DMS153 (cell line): Measurements from ENCODE around the gene ARHGAP12.
"Not testable (repeated sequence)": the region's sequence is repeated elsewhere in the genome, so short reads cannot be mapped to it uniquely, and the experiment has no call there.

Experiments
- DNase-seq: peaks from one replicate; lab custom pipeline; 2025; lab: John Stamatoyannopoulos, UW

The ARHGAP12 gene

GRCh38 chr10:31928549-31929260 is at the start of gene ARHGAP12:
Gene ARHGAP12, minus strand, starts transcription at chr10:31928831. Its CDS starts 19,976 bp downstream, at chr10:31908855.
- DNase-seq = peak; percentile 56

- DNase-seq = no peak
These were observed 49.5 kb upstream of the ARHGAP12 start for GRCh38 chr10:31978156-31978483.

DNA sequence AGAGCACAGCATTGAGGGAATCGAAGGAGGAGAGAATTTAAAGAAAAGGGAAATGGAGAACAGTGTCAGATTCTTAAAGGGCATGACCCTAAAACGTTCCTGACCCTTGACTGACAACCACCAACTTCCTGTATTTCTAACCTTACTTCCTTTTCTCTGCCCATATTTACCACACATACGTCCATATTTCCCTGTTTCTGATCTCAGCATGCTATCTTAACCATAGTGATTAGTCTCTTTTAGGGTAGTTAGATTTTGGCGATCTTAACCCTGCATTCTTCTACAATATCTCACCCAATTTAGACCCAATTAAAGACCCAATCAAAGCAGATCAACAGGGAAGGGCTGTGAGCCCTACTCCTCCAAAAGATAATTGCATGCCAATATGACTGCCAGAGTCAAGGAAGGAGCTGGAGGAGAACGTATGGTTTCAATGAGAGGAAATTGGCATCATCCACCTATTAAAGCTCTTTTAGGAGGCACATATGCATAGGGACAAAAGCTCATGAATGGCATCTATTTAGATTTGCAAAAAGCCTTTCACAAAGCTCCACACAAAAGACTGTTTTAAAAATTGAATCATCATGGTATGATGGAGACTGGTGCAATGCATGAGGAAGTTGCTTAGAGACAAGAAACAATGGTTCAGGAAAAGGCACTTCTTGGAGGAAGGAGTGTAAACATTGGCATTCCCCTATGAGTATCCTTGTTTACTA is 49.0 kb upstream of the ARHGAP12 start:
- no peak for DNase-seq

- DNase-seq = no peak
These were observed 46.6 kb upstream of the ARHGAP12 start for GRCh38 chr10:31975157-31975765.

DNA sequence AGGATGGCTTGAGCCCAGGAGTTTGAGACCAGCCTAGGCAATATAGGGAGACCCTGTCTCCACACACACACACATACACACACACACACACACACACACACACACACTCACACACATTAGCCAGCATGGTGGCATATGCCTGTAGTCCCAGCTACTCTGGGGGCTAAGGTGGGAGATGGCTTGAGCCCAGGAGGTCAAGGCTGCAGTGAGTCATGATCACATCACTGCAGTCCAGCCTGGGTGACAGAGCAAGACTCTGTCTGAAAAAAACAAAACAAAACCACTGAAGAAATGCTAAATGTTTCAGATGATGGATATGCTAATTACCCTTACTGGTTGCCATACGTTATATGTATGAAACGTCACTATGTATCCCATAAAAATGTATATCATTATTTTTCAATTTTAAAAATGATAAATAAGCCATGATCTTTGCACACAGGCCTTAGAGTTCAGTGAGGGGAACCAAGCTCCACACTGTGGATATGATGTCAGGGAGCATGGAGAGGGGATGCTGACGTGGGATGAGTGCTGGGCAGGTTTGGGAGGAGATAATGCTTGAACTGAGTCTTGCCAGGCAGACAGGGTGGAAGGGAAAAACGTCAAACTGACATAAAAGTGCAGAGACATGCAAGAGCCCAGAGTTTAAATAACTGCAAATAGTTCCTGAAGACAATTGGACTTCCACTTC is 45.9 kb upstream of the ARHGAP12 start:
- DNase-seq = no peak

GRCh38 chr10:31972519-31973041 is 43.9 kb upstream of the ARHGAP12 start:
- no peak for DNase-seq

DNA sequence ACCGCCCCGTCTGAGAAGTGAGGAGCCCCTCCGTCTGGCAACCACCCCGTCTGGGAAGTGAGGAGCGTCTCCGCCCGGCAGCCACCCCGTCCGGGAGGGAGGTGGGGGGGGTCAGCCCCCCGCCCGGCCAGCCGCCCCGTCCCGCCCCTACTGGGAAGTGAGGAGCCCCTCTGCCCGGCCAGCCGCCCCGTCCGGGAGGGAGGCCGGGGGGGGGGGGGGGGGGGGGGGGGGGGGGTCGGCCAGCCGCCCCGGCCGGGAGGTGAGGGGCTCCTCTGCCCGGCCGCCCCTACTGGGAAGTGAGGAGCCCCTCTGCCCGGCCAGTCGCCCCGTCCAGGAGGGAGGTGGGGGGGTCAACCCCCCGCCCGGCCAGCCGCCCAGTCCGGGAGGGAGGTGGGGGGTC is 41.2 kb upstream of the ARHGAP12 start:
- DNase-seq = not testable (repeated sequence)

DNA sequence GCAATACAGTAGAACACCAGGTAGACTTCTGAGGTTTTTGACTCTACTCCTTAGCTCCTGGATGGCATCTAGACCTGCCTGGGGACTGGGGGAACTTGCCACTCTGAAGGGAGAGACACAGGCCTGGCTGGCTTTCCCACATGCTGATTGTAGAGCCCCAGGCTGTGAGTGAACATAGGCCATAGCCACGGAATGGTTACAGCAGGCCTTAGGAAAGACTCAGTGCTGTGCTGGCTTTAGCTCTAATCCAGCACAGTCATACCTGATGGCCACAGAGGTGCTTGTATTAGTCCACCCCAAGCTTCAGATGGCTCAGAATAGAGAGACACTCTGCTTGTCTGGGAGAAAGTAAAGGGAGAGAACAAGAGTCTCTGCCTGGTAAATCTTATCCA is 35.0 kb upstream of the ARHGAP12 start:
- DNase-seq = no peak

DNA sequence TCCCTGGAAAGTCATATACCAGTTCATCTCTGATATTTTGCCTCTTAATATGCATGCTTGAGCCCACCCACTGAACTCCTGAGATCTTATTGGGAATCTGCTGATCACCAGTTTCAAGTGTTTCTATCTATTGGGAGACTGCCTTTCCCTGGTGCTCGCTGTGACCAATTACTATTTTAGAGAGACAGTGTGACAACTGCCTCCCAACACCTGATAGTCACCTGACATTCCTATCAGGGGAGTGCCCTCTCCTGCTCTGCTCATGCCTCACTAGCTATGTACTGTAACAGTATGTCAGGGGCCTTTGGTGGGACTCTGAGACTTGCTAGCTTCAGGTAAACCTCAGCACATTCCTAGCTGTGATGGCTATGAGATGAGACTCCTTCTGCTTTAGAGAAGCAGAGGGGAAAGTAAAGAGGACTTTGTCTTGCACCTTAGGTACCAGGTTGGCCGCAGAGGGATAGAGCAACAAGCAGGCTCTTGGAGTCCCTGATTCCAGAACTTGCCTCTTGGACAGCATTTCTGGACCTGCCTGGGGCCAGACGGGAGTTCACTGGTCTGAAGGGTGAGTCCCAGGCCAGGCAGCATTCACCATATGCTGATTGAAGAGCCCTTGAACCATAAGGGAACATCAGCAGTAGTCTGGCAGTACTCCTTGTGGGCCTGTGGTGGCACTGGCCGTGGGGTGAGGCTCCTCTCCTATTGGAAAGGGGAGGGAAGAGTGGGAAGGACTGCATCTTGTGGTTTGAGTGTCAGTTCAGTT is 34.4 kb upstream of the ARHGAP12 start:
- no peak for DNase-seq

DNA sequence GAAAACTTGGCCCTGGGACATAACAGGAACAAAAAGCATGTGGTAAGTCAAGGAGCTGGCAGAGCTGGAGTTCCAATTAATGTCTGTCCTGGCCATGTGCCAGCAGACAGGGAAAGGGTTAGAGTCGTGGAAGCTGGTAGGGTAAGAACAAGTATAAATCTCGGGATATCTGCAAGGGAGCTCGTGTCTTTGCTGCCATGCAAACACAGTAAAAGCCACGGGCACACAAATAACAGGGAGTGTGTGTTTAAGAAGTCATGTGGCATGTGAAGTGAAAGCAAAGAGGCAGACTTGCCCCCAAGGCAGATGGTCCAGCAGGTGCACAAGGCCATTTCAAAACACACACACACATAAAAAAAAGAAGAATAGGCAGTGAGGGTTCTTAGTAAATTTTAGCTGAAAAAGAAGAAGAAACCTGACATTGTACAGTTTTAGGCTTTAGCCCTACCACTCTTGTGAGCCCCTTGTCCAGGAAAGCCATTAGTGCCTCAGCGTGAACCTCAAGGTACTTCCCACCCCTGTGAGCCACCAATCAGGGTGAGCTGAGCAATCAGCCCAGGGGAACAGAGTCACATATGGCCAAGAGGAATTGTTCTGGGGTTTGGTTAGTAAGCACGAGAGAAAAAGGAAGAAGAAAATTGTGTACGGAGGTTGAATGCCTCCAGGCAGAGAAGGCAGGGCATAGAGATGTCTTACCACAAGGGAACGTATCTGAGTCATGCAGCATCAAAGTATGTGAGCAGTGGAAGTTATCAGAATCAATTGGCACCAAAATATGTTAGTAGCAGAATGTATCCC is 32.8 kb upstream of the ARHGAP12 start:
- DNase-seq = no peak

- DNase-seq = no peak
These were observed 31.0 kb upstream of the ARHGAP12 start for GRCh38 chr10:31959461-31960173.

DNA sequence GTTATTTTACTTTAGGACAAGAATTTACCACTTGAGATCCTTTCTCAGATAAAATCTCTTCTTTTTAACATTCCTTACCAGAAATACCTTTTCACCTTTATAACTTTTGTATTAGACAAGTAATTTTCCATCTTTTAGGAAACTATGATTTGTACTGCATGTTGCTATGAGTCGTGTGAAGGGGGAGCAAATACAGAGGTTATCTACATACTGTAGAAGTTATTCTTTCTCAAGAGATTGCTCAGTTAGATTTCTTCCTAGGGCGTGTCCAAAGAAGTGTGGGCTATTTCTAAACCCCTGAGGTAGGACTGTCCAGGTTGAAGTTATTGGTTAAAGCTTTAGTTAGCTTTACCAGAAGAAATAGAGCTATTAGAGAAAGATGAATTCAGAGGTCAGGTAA is 30.2 kb upstream of the ARHGAP12 start:
- DNase-seq = no peak

GRCh38 chr10:31956200-31956946 is 27.7 kb upstream of the ARHGAP12 start:
- no peak for DNase-seq

GRCh38 chr10:31954410-31955191 is 26.0 kb upstream of the ARHGAP12 start:
- DNase-seq = no peak

GRCh38 chr10:31953480-31953879 is 24.8 kb upstream of the ARHGAP12 start:
- DNase-seq = no peak

GRCh38 chr10:31953080-31953479 is 24.4 kb upstream of the ARHGAP12 start:
- DNase-seq = no peak

DNA sequence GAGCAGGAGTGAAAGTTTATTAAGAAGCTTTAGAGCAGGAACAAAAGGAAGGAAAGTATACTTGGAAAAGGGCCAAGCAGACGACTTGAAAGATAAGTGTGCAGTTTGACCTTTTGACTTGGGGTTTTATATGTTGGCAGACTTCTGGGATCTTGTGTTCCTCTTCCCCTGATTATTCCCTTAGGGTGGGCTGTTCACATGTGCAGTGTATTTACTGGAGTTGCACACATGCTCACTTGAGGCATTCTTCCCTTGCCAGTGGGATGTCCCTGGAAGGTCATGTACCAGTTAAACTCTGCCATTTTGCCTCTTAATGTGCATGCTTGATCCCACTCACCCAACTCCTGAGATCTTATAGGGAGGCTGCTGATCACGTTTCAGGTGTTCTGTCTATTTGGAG is 23.4 kb upstream of the ARHGAP12 start:
- no peak for DNase-seq

DNA sequence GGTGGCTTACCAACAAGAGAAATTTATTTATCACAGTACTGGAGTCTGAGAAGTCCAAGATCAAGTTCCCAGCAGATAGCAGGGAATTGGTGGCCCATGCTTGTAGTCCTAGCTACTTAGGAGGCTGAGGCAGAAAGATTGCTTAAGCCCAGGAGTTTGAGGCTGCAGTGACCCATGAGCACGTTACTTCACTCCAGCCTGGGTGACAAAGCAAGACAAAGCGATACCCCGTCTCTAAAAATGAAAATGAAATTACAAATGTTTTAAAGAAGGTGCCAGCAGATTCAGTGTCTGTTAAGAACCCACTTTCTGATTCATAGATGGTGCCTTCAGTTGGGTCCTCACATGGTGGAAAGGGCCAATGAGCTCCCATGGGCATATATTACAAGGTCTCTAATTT is 20.6 kb upstream of the ARHGAP12 start:
- no peak for DNase-seq

GRCh38 chr10:31948021-31948420 is 19.4 kb upstream of the ARHGAP12 start:
- DNase-seq = no peak
